ENCODE measurements around the gene KDM4B.
A peak's percentile ranks its signal among the peaks of the same experiment; 100 is the strongest.

The KDM4B gene

GRCh38 chr19:5142725-5143097 is 173.8 kb downstream of the KDM4B start:
- H3K27ac ChIP-seq (ENCODE audit: low read length) = no peak overlapping the region
- H3K79me2 ChIP-seq (ENCODE audit: insufficient read depth, low read length) = no peaks in the 10 kb centered on the region
- peaks cover 18% of the 10 kb centered on the region for H4K20me1 ChIP-seq (ENCODE audit: insufficient read depth, low read length)
- peaks cover 92% of the 10 kb centered on the region for H3K36me3 ChIP-seq (ENCODE audit: insufficient read depth, low read length)
- H3K27me3 ChIP-seq (ENCODE audit: insufficient read depth, low read length, poor library complexity) = no peaks in the 10 kb centered on the region
- 0 out of 2 replicates have a peak, but pooled peaks cover 3% of the 10 kb centered on the region for H3K4me1 ChIP-seq (ENCODE audit: insufficient read depth, low read length)
- H3K9ac ChIP-seq (ENCODE audit: low read depth, low read length) = no peak overlapping the region
- no peaks in the 10 kb centered on the region for H3K9me3 ChIP-seq (ENCODE audit: insufficient read depth, low read length, severe bottlenecking)
- no peak for TF ChIP-seq EZH2 (IDR thresholded peaks at IDR 0.05; ENCODE audit: borderline replicate concordance, low read depth, low read length, severe bottlenecking)
- TF ChIP-seq CTCF (IDR thresholded peaks at IDR 0.05; ENCODE audit: borderline replicate concordance, extremely low read depth, low read length, poor library complexity, severe bottlenecking) = no peak
- ATAC-seq (ENCODE audit: insufficient read depth, low read depth) (no peak), DNase-seq (no peak)
- H3K4me3 ChIP-seq (ENCODE audit: low read depth in 1 of 2, low read length in 2 of 2) = no peak overlapping the region
- H2AFZ ChIP-seq (ENCODE audit: low read depth, low read length) = no peak overlapping the region
- H3K4me2 ChIP-seq (ENCODE audit: insufficient read depth, low read length) = no peak overlapping the region

GRCh38 chr19:5143471-5144411 is 174.8 kb downstream of the KDM4B start:
- H3K27ac ChIP-seq (ENCODE audit: low read length) = no peak overlapping the region; the same call in 1 of the 2 replicates
- H3K79me2 ChIP-seq (ENCODE audit: insufficient read depth, low read length) = no peaks in the 10 kb centered on the region
- H3K36me3 ChIP-seq (ENCODE audit: insufficient read depth, low read length) = peaks cover 87% of the 10 kb centered on the region
- peak; percentile 77 for ATAC-seq (ENCODE audit: insufficient read depth, low read depth)
- no peaks in the 10 kb centered on the region for H3K27me3 ChIP-seq (ENCODE audit: insufficient read depth, low read length, poor library complexity)
- no peaks in the 10 kb centered on the region for H3K9me3 ChIP-seq (ENCODE audit: insufficient read depth, low read length, severe bottlenecking)
- H2AFZ ChIP-seq (ENCODE audit: low read depth, low read length) = no peak overlapping the region
- H3K4me3 ChIP-seq (ENCODE audit: low read depth in 1 of 2, low read length in 2 of 2) = no peak overlapping the region
- H4K20me1 ChIP-seq (ENCODE audit: insufficient read depth, low read length) = peaks cover 18% of the 10 kb centered on the region
- 0 out of 2 replicates have a peak, but pooled peaks cover 3% of the 10 kb centered on the region for H3K4me1 ChIP-seq (ENCODE audit: insufficient read depth, low read length)
- H3K4me2 ChIP-seq (ENCODE audit: insufficient read depth, low read length) = no peak overlapping the region
- DNase-seq = peak; percentile 47
- TF ChIP-seq CTCF (IDR thresholded peaks at IDR 0.05; ENCODE audit: borderline replicate concordance, extremely low read depth, low read length, poor library complexity, severe bottlenecking) (no peak), EZH2 (IDR thresholded peaks at IDR 0.05; ENCODE audit: borderline replicate concordance, low read depth, low read length, severe bottlenecking) (no peak)
- H3K9ac ChIP-seq (ENCODE audit: low read depth, low read length) = no peak overlapping the region

GRCh38 chr19:5144545-5145179 is 175.7 kb downstream of the KDM4B start:
- no peak overlapping the region for H3K4me3 ChIP-seq (ENCODE audit: low read depth in 1 of 2, low read length in 2 of 2)
- DNase-seq (no peak), ATAC-seq (ENCODE audit: insufficient read depth, low read depth) (no peak)
- H3K27ac ChIP-seq (ENCODE audit: low read length) = no peak overlapping the region
- H3K27me3 ChIP-seq (ENCODE audit: insufficient read depth, low read length, poor library complexity) = no peaks in the 10 kb centered on the region
- no peak overlapping the region for H2AFZ ChIP-seq (ENCODE audit: low read depth, low read length)
- H3K9me3 ChIP-seq (ENCODE audit: insufficient read depth, low read length, severe bottlenecking) = no peaks in the 10 kb centered on the region
- peaks cover 83% of the 10 kb centered on the region for H3K36me3 ChIP-seq (ENCODE audit: insufficient read depth, low read length)
- H3K9ac ChIP-seq (ENCODE audit: low read depth, low read length) = no peak overlapping the region
- peaks cover 18% of the 10 kb centered on the region for H4K20me1 ChIP-seq (ENCODE audit: insufficient read depth, low read length)
- TF ChIP-seq EZH2 (IDR thresholded peaks at IDR 0.05; ENCODE audit: borderline replicate concordance, low read depth, low read length, severe bottlenecking) (no peak), CTCF (IDR thresholded peaks at IDR 0.05; ENCODE audit: borderline replicate concordance, extremely low read depth, low read length, poor library complexity, severe bottlenecking) (no peak)
- no peak overlapping the region for H3K4me2 ChIP-seq (ENCODE audit: insufficient read depth, low read length)
- H3K79me2 ChIP-seq (ENCODE audit: insufficient read depth, low read length) = no peaks in the 10 kb centered on the region
- H3K4me1 ChIP-seq (ENCODE audit: insufficient read depth, low read length) = 0 out of 2 replicates have a peak, but pooled peaks cover 3% of the 10 kb centered on the region

Data from DND-41 (cell line).